ENCODE measurements around the gene FRRS1. TPM values are rescaled to one million over a fixed set of nuclear protein-coding genes. Genes with fewer than 3 reads are reported as not detected.

Gene FRRS1
- total and polyA plus RNA-seq, 2 of the 4 experiments (the other 2 are of a cell fraction) = 3.8 to 23.5 TPM

- no peak overlapping the region for H2BK120ac ChIP-seq (ENCODE audit: low read depth, low read length)
- no peak overlapping the region for H3K4me2 ChIP-seq (ENCODE audit: low read depth, low read length)
- DNase-seq (no peak), ATAC-seq (ENCODE audit: low read depth) (no peak)
- BruUV-seq (replicated peaks) = no TSS peak
- H3K4ac ChIP-seq (ENCODE audit: low read depth, low read length) = no peak overlapping the region
- H2BK20ac ChIP-seq (ENCODE audit: low read depth, low read length) = no peak overlapping the region
- no peaks in the 10 kb centered on the region for H3K79me1 ChIP-seq (ENCODE audit: low read depth in 1 of 2, low read length in 2 of 2)
- ChIA-PET CTCF (no interaction called here), POLR2A (ENCODE audit: unreplicated experiment) (no interaction called here)
- H2BK5ac ChIP-seq (ENCODE audit: low read depth, low read length, poor library complexity, severe bottlenecking) = no peak overlapping the region
- H3K14ac ChIP-seq (replicated peaks; ENCODE audit: low read depth, low read length) = no peak overlapping the region
- H3K18ac ChIP-seq (ENCODE audit: low read depth, low read length) = no peak overlapping the region
- H4K8ac ChIP-seq (ENCODE audit: low read depth in 2 of 2, low read length in 2 of 2) = no peak overlapping the region
- no peak overlapping the region for H2AK5ac ChIP-seq (ENCODE audit: low read depth, low read length)
- no peaks in the 10 kb centered on the region for H3K9me1 ChIP-seq (ENCODE audit: insufficient read depth, low read length)
- H2AFZ ChIP-seq (replicated peaks; ENCODE audit: low read length, poor library complexity) = no peak overlapping the region
- peaks cover 3% of the 10 kb centered on the region; the same call in 1 of the 2 replicates for H3K27me3 ChIP-seq (ENCODE audit: control insufficient read depth, insufficient read depth, low read length)
- H3K56ac ChIP-seq (ENCODE audit: extremely low read depth, insufficient read depth, low read length) = no peak overlapping the region
- H4K91ac ChIP-seq (ENCODE audit: insufficient read depth, low read depth, low read length) = no peak overlapping the region
- no CpG with 5 or more reads among the region's 3 CpGs for WGBS, 2 experiments (ENCODE audit: extremely low coverage in 2 of 2, insufficient read length in 1 of 2)
- dilution Hi-C loops (cut with HindIII; ENCODE audit: low sequenced_read_pairs, unreplicated experiment) (no loop called here), intact Hi-C loops (cut with micrococcal nuclease) (no loop called here), in situ Hi-C loops (cut with MboI; ENCODE audit: low sequenced_read_pairs) (no loop called here)
- H4K5ac ChIP-seq (ENCODE audit: low read depth, low read length) = no peak overlapping the region
- H3K4me1 ChIP-seq (ENCODE audit: control insufficient read depth, insufficient read depth, low read length) = no peaks in the 10 kb centered on the region
- no peak overlapping the region for H3K27ac ChIP-seq (ENCODE audit: insufficient read depth, low read length)
- H3K36me3 ChIP-seq (ENCODE audit: control insufficient read depth, insufficient read depth, low read length) = no peaks in the 10 kb centered on the region
- TF ChIP-seq BHLHE40 (IDR thresholded peaks at IDR 0.05; ENCODE audit: low read depth, low read length) (no peak), NFE2L2 (IDR thresholded peaks at IDR 0.05; ENCODE audit: low read depth, low read length) (no peak), MAZ (IDR thresholded peaks at IDR 0.05; ENCODE audit: borderline replicate concordance, low read depth, low read length) (no peak), MAFK (IDR thresholded peaks at IDR 0.05; ENCODE audit: low read depth, low read length) (no peak), RAD21 (IDR thresholded peaks at IDR 0.05; ENCODE audit: low read length) (no peak), POLR2A (IDR thresholded peaks at IDR 0.05; ENCODE audit: low read depth, low read length) (no peak), CHD1 (IDR thresholded peaks at IDR 0.05; ENCODE audit: low read depth, low read length) (no peak), RFX5 (IDR thresholded peaks at IDR 0.05; ENCODE audit: low read depth, low read length) (no peak), MXI1 (IDR thresholded peaks at IDR 0.05; ENCODE audit: borderline replicate concordance, low read depth, low read length) (no peak), FOS (IDR thresholded peaks at IDR 0.05; ENCODE audit: low read depth, low read length) (no peak), CEBPB (IDR thresholded peaks at IDR 0.05; ENCODE audit: low read depth, low read length) (no peak), RCOR1 (IDR thresholded peaks at IDR 0.05; ENCODE audit: insufficient replicate concordance, low read length) (no peak), SMC3 (IDR thresholded peaks at IDR 0.05; ENCODE audit: low read depth, low read length) (no peak)
- TF ChIP-seq, protein P1, sequence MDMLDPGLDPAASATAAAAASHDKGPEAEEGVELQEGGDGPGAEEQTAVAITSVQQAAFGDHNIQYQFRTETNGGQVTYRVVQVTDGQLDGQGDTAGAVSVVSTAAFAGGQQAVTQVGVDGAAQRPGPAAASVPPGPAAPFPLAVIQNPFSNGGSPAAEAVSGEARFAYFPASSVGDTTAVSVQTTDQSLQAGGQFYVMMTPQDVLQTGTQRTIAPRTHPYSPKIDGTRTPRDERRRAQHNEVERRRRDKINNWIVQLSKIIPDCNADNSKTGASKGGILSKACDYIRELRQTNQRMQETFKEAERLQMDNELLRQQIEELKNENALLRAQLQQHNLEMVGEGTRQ (IDR thresholded peaks at IDR 0.05; ENCODE audit: low read depth, low read length) = no peak
- TF ChIP-seq, protein P2, sequence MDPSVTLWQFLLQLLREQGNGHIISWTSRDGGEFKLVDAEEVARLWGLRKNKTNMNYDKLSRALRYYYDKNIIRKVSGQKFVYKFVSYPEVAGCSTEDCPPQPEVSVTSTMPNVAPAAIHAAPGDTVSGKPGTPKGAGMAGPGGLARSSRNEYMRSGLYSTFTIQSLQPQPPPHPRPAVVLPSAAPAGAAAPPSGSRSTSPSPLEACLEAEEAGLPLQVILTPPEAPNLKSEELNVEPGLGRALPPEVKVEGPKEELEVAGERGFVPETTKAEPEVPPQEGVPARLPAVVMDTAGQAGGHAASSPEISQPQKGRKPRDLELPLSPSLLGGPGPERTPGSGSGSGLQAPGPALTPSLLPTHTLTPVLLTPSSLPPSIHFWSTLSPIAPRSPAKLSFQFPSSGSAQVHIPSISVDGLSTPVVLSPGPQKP (IDR thresholded peaks at IDR 0.05; ENCODE audit: borderline replicate concordance, low read depth, low read length) = no peak
- TF ChIP-seq, protein P3, sequence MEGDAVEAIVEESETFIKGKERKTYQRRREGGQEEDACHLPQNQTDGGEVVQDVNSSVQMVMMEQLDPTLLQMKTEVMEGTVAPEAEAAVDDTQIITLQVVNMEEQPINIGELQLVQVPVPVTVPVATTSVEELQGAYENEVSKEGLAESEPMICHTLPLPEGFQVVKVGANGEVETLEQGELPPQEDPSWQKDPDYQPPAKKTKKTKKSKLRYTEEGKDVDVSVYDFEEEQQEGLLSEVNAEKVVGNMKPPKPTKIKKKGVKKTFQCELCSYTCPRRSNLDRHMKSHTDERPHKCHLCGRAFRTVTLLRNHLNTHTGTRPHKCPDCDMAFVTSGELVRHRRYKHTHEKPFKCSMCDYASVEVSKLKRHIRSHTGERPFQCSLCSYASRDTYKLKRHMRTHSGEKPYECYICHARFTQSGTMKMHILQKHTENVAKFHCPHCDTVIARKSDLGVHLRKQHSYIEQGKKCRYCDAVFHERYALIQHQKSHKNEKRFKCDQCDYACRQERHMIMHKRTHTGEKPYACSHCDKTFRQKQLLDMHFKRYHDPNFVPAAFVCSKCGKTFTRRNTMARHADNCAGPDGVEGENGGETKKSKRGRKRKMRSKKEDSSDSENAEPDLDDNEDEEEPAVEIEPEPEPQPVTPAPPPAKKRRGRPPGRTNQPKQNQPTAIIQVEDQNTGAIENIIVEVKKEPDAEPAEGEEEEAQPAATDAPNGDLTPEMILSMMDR (conservative IDR thresholded peaks at IDR 0.05; ENCODE audit: low read depth, low read length) = no peak
- no peak overlapping the region for H3K23ac ChIP-seq (ENCODE audit: low read depth, low read length)
- H3K4me3 ChIP-seq (ENCODE audit: insufficient read depth, low read depth, low read length) = no peak overlapping the region
- no peak overlapping the region for H2AK9ac ChIP-seq (replicated peaks; ENCODE audit: low read depth, low read length, poor library complexity)
- no peaks in the 10 kb centered on the region for H3K9me3 ChIP-seq (ENCODE audit: control insufficient read depth, insufficient read depth, low read length)
- H3K9ac ChIP-seq (ENCODE audit: low read depth, low read length) = no peak overlapping the region
- no peak overlapping the region for H2BK15ac ChIP-seq (ENCODE audit: low read depth, low read length)
- H4K20me1 ChIP-seq (ENCODE audit: insufficient read depth, low read length) = no peaks in the 10 kb centered on the region
These were observed 16.5 kb upstream of the FRRS1 start for GRCh38 chr1:99782920-99783319.

Data from IMR-90 (cell line).